ENCODE measurements around the gene LEFTY1. TPM values are rescaled to one million over a fixed set of nuclear protein-coding genes. Genes with fewer than 3 reads are reported as not detected.

Gene LEFTY1
- total and polyA plus RNA-seq, 2 of the 13 experiments (the other 11 are each of a cell fraction or from before 2014, with no cell fraction given) = 0.29 to 0.79 TPM

DNA sequence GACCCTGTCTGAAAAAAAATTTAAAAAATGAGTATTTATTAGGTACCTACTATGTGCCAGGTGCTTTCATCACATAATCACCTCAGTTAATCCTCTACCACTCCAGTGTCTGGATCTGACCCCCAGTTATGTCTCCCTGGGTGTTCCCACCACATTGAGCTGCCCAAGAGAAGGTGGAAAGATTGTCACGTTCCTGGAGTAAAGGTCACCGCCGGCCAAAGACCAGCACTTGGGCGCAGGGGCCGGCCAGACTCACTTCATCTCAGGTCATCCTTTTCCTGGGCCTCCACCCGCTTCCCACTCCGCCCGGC, 34.4 kb upstream of the LEFTY1 start:
- peak overlapping the region; percentile 81 to 94 (median 82) for H3K4me3 ChIP-seq (replicated peaks in 1 of 3; ENCODE audit: insufficient read depth in 1 of 3, low read depth in 2 of 3, low read length in 3 of 3)
- 0% methylated on average over 8 of the region's 8 CpGs for WGBS (ENCODE audit: low lambda C conversion rate)
- intact Hi-C loops (cut with micrococcal nuclease; ENCODE audit: unreplicated experiment) = loop anchor here (5.0 to 10.0 kb wide), 3 partner anchors 41 to 146 kb away; partner anchors contain the start of genes SRP9 and TMEM63A
- ChIA-PET POLR2A (interaction anchor here (0.9 to 2.1 kb wide), 16 partner anchors 11 to 479 kb away, joined by 4 to 29 read pairs (median 7); partner anchors contain the start of genes H3-3A, LEFTY1, LEFTY2 and SDE2), CTCF (ENCODE audit: low intra/inter-chr PET ratio, low total read pairs) (no interaction called here)
- H3K9me3 ChIP-seq (ENCODE audit: low read length) = no peaks in the 10 kb centered on the region
- H3K4me1 ChIP-seq (ENCODE audit: insufficient read depth, low read length) = peaks cover 22% of the 10 kb centered on the region
- no peak overlapping the region for H2AFZ ChIP-seq (ENCODE audit: low read length)
- peak overlapping the region; percentile 89 for H3K27ac ChIP-seq (ENCODE audit: extremely low read length, insufficient read depth, low read length)
- H3K4me2 ChIP-seq (ENCODE audit: low read depth, low read length) = peak overlapping the region; percentile 88
- in situ Hi-C loops (cut with HindIII; ENCODE audit: extremely low pct_ligation_motif_present, low pct_unique_long_range_greater_than_20kb) = no loop called here
- H3K27me3 ChIP-seq (ENCODE audit: control insufficient read depth in 1 of 2, insufficient read depth in 2 of 2, low read length in 2 of 2) = no peaks in the 10 kb centered on the region; a peak in 2 of 5 replicates
- peaks cover 7 to 34% of the 10 kb centered on the region in 2 experiments; a peak in 4 of 5 replicates for H3K36me3 ChIP-seq (replicated peaks in 1 of 2; ENCODE audit: control insufficient read depth in 1 of 2, insufficient read depth in 2 of 2, low read length in 2 of 2)
- no peaks in the 10 kb centered on the region for H4K20me1 ChIP-seq (ENCODE audit: insufficient read depth, low read length)
- FAIRE-seq (no peak), ATAC-seq (peak; percentile 19), DNase-seq (ENCODE audit: low spot score) (peak; percentile 15)
- no TSS peak for BruUV-seq (replicated peaks)
- H3K79me2 ChIP-seq (ENCODE audit: insufficient read depth, low read length) = peaks cover 16% of the 10 kb centered on the region
- peak overlapping the region; percentile 89 for H3K9ac ChIP-seq (ENCODE audit: insufficient read depth, low read depth, low read length)
- TF ChIP-seq, protein P1, sequence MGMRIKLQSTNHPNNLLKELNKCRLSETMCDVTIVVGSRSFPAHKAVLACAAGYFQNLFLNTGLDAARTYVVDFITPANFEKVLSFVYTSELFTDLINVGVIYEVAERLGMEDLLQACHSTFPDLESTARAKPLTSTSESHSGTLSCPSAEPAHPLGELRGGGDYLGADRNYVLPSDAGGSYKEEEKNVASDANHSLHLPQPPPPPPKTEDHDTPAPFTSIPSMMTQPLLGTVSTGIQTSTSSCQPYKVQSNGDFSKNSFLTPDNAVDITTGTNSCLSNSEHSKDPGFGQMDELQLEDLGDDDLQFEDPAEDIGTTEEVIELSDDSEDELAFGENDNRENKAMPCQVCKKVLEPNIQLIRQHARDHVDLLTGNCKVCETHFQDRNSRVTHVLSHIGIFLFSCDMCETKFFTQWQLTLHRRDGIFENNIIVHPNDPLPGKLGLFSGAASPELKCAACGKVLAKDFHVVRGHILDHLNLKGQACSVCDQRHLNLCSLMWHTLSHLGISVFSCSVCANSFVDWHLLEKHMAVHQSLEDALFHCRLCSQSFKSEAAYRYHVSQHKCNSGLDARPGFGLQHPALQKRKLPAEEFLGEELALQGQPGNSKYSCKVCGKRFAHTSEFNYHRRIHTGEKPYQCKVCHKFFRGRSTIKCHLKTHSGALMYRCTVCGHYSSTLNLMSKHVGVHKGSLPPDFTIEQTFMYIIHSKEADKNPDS (CRISPR knock-in tag; IDR thresholded peaks at IDR 0.05) = no peak
- no peak for TF ChIP-seq ZNF30 (CRISPR knock-in tag; IDR thresholded peaks at IDR 0.05)
- TF ChIP-seq ZMYM4 (CRISPR knock-in tag; IDR thresholded peaks at IDR 0.05) = no peak
- TF ChIP-seq, protein P2, sequence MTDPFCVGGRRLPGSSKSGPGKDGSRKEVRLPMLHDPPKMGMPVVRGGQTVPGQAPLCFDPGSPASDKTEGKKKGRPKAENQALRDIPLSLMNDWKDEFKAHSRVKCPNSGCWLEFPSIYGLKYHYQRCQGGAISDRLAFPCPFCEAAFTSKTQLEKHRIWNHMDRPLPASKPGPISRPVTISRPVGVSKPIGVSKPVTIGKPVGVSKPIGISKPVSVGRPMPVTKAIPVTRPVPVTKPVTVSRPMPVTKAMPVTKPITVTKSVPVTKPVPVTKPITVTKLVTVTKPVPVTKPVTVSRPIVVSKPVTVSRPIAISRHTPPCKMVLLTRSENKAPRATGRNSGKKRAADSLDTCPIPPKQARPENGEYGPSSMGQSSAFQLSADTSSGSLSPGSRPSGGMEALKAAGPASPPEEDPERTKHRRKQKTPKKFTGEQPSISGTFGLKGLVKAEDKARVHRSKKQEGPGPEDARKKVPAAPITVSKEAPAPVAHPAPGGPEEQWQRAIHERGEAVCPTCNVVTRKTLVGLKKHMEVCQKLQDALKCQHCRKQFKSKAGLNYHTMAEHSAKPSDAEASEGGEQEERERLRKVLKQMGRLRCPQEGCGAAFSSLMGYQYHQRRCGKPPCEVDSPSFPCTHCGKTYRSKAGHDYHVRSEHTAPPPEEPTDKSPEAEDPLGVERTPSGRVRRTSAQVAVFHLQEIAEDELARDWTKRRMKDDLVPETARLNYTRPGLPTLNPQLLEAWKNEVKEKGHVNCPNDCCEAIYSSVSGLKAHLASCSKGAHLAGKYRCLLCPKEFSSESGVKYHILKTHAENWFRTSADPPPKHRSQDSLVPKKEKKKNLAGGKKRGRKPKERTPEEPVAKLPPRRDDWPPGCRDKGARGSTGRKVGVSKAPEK (CRISPR knock-in tag; IDR thresholded peaks at IDR 0.05; ENCODE audit: borderline replicate concordance) = no peak
- TF ChIP-seq, protein P3, sequence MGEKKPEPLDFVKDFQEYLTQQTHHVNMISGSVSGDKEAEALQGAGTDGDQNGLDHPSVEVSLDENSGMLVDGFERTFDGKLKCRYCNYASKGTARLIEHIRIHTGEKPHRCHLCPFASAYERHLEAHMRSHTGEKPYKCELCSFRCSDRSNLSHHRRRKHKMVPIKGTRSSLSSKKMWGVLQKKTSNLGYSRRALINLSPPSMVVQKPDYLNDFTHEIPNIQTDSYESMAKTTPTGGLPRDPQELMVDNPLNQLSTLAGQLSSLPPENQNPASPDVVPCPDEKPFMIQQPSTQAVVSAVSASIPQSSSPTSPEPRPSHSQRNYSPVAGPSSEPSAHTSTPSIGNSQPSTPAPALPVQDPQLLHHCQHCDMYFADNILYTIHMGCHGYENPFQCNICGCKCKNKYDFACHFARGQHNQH (CRISPR knock-in tag; IDR thresholded peaks at IDR 0.05) = no peak
- TF ChIP-seq MLLT10 (CRISPR knock-in tag; IDR thresholded peaks at IDR 0.05) = no peak
- no peak for TF ChIP-seq SOX13 (IDR thresholded peaks at IDR 0.05)
- TF ChIP-seq SOX13 (CRISPR knock-in tag; conservative IDR thresholded peaks at IDR 0.05 in 1 of 2, IDR thresholded peaks at IDR 0.05 in 1 of 2) = no peak
- 0 out of 2 replicates have a peak, but pooled peaks have one; percentile 13 for TF ChIP-seq ZNF589 (CRISPR knock-in tag; conservative IDR thresholded peaks at IDR 0.05)
- TF ChIP-seq ZNF367 (CRISPR knock-in tag; IDR thresholded peaks at IDR 0.05; ENCODE audit: borderline replicate concordance) = no peak
- TF ChIP-seq ELF1 (CRISPR knock-in tag; IDR thresholded peaks at IDR 0.05) = no peak
- TF ChIP-seq ZEB1 (IDR thresholded peaks at IDR 0.05; ENCODE audit: insufficient replicate concordance, low read depth) = no peak
- TF ChIP-seq, protein P4, sequence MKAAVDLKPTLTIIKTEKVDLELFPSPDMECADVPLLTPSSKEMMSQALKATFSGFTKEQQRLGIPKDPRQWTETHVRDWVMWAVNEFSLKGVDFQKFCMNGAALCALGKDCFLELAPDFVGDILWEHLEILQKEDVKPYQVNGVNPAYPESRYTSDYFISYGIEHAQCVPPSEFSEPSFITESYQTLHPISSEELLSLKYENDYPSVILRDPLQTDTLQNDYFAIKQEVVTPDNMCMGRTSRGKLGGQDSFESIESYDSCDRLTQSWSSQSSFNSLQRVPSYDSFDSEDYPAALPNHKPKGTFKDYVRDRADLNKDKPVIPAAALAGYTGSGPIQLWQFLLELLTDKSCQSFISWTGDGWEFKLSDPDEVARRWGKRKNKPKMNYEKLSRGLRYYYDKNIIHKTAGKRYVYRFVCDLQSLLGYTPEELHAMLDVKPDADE (CRISPR knock-in tag; IDR thresholded peaks at IDR 0.05) = 0 out of 2 replicates have a peak, but pooled peaks have one; percentile 15
- TF ChIP-seq KMT2B (CRISPR knock-in tag; IDR thresholded peaks at IDR 0.05) = no peak
- no peak for TF ChIP-seq PHB2 (IDR thresholded peaks at IDR 0.05; ENCODE audit: partially characterized antibody)
- TF ChIP-seq HNF4G (IDR thresholded peaks at IDR 0.05; ENCODE audit: borderline replicate concordance, low read depth, low read length) = peak; percentile 36; the same call in 1 of the 2 replicates
- TF ChIP-seq HNF4G (CRISPR knock-in tag; IDR thresholded peaks at IDR 0.05; ENCODE audit: borderline replicate concordance, low read depth) = no peak
- TF ChIP-seq NR2F6 (IDR thresholded peaks at IDR 0.05) = no peak
- TF ChIP-seq NR2F6 (CRISPR knock-in tag; IDR thresholded peaks at IDR 0.05) = 0 out of 2 replicates have a peak, but pooled peaks have one; percentile 10
- no peak for TF ChIP-seq RFX3 (CRISPR knock-in tag; IDR thresholded peaks at IDR 0.05)
